GM12878 (cell line): Measurements from ENCODE around the gene HIF3A. TPM values are rescaled to one million over a fixed set of nuclear protein-coding genes. Genes with fewer than 3 reads are reported as not detected.

ENCODE experiments used
- ATAC-seq: fragments of 200-7000 bp; cut with Tn5 transposase; 3 replicates; pipeline ENCODE4 v1.9.1; 2020; ENCODE audit warnings: mild to moderate bottlenecking, moderate library complexity
- BruUV-seq: library from RNA; stranded (reverse); fragments of 400-500 nt; replicated peaks from 2 replicates; lab custom pipeline; 2021; lab: Mats Ljungman, UMichigan
- CTCF ChIA-PET: fragments of 300-600 bp; sonication (Branson Sonifier 250); formaldehyde crosslinking; extraction: SDS; loops from one replicate; lab custom pipeline; 2021; ENCODE audit warnings: inconsistent platforms; lab: Yijun Ruan, JAX
- POLR2A ChIA-PET: fragments of 350-600 bp; formaldehyde crosslinking; extraction: SDS; loops from one replicate; lab custom pipeline; 2021; ENCODE audit warnings: inconsistent platforms; lab: Charles Lee
- RAD21 ChIA-PET: fragments of 300-600 bp; sonication (Branson Sonifier 250); formaldehyde crosslinking; loops from one replicate; lab custom pipeline; 2023; ENCODE audit warnings: antibody characterized with exemption; ENCODE audit not compliant: unreplicated experiment; lab: Charles Lee
- SMC1A ChIA-PET: fragments of 300-600 bp; sonication (Branson Sonifier 250); formaldehyde crosslinking; loops from one replicate; lab custom pipeline; 2023; ENCODE audit not compliant: unreplicated experiment, uncharacterized antibody; lab: Charles Lee
- DNase-seq: peaks from one replicate; pipeline ENCODE4 v3.0.0-alpha.2; 2011; ENCODE audit warnings: low read depth, low spot score
- FAIRE-seq: peaks from 3 replicates; lab custom pipeline; 2011; peaks lifted over from hg19 to GRCh38; lab: Jason Lieb, UNC
- H2AFZ ChIP-seq: 2 replicates; pipeline ENCODE4 v1.6.0; 2011; ENCODE audit warnings: low read depth, low read length, control low read depth; ENCODE audit not compliant: control insufficient read depth
- H3K27ac ChIP-seq: 2 replicates; pipeline ENCODE4 v1.5.1; 2011; ENCODE audit warnings: control low read depth; ENCODE audit not compliant: control insufficient read depth, insufficient read depth
- H3K27me3 ChIP-seq, 2 experiments: replicated peaks in 1 of 2; 2 replicates each; pipeline versions ENCODE4 v1.6.0 to v1.6.1; 2011; ENCODE audit warnings: low read length in 1 of 2; ENCODE audit not compliant: control insufficient read depth in 2 of 2, insufficient read depth in 2 of 2
- H3K36me3 ChIP-seq, 2 experiments: 2 replicates each; pipeline ENCODE4 v1.5.1; 2011; ENCODE audit warnings: low read length in 1 of 2; ENCODE audit not compliant: control insufficient read depth in 2 of 2, insufficient read depth in 2 of 2
- H3K4me1 ChIP-seq: 2 replicates; pipeline ENCODE4 v1.6.1; 2011; ENCODE audit warnings: mild to moderate bottlenecking, low read length, moderate library complexity, mixed read lengths; ENCODE audit not compliant: control insufficient read depth, insufficient read depth
- H3K4me2 ChIP-seq: 2 replicates; pipeline ENCODE4 v1.6.0; 2011; ENCODE audit warnings: control low read depth; ENCODE audit not compliant: control insufficient read depth, insufficient read depth
- H3K4me3 ChIP-seq: fragments of 200-600 bp; sonication (generic); 2 replicates; pipeline ENCODE4 v1.5.1; 2016
- H3K79me2 ChIP-seq: 2 replicates; pipeline ENCODE4 v1.6.0; 2011; ENCODE audit warnings: low read length; ENCODE audit not compliant: control insufficient read depth, insufficient read depth
- H3K9ac ChIP-seq: 2 replicates; pipeline ENCODE4 v1.8.0; 2011; ENCODE audit warnings: low read length, control low read depth, mixed read lengths; ENCODE audit not compliant: control insufficient read depth, insufficient read depth
- H3K9me3 ChIP-seq: replicated peaks from 3 replicates; pipeline ENCODE4 v1.5.1; 2011; ENCODE audit warnings: mild to moderate bottlenecking, low read length; ENCODE audit not compliant: control insufficient read depth, insufficient read depth
- H4K20me1 ChIP-seq: 2 replicates; pipeline ENCODE4 v1.6.0; 2011; ENCODE audit not compliant: control insufficient read depth, insufficient read depth
- ATF7 ChIP-seq: fragments of 450-650 bp; IDR thresholded peaks from 2 replicates; pipeline ENCODE4 v1.6.1; 2016; ENCODE audit warnings: low read depth, mild to moderate bottlenecking
- CHD2 ChIP-seq: IDR thresholded peaks from 2 replicates; pipeline ENCODE4 v1.6.1; 2011; ENCODE audit warnings: low read depth, low read length, improper control_type of control experiment, borderline replicate concordance
- CHD4 ChIP-seq: fragments of 200-600 bp; sonication (generic); IDR thresholded peaks from 2 replicates; pipeline ENCODE4 v1.6.1; 2016; ENCODE audit warnings: mild to moderate bottlenecking
- CREM ChIP-seq: IDR thresholded peaks from 2 replicates; pipeline ENCODE4 v1.6.1; 2014; ENCODE audit warnings: antibody characterized with exemption, low read depth
- CTCF ChIP-seq, 3 experiments: IDR thresholded peaks in 2 of 3; conservative IDR thresholded peaks in 1 of 3; 2 replicates each; pipeline ENCODE4 v1.5.1; 2011; ENCODE audit warnings: low read depth in 3 of 3, low read length in 3 of 3, mild to moderate bottlenecking in 3 of 3, control low read depth in 2 of 3, moderate library complexity in 2 of 3, inconsistent platforms in 1 of 3, mixed read lengths in 1 of 3; ENCODE audit not compliant: control insufficient read depth in 2 of 3, insufficient read depth in 1 of 3; ENCODE audit errors: extremely low read depth in 1 of 3
- EP300 ChIP-seq, 2 experiments: fragments of 150-350 bp in 1 of 2; IDR thresholded peaks; 2 replicates each; pipeline ENCODE4 v1.6.1; 2011 to 2012; ENCODE audit warnings: low read depth in 2 of 2, low read length in 2 of 2, borderline replicate concordance in 1 of 2, improper control_type of control experiment in 1 of 2, inconsistent platforms in 1 of 2; ENCODE audit not compliant: control insufficient read depth in 1 of 2
- ESRRA ChIP-seq: IDR thresholded peaks from 2 replicates; pipeline ENCODE4 v1.6.1; 2012; ENCODE audit warnings: mild to moderate bottlenecking, low read length, improper control_type of control experiment
- GABPA ChIP-seq: IDR thresholded peaks from 2 replicates; pipeline ENCODE4 v1.6.1; 2014; ENCODE audit warnings: antibody characterized with exemption, low read depth, mild to moderate bottlenecking, inconsistent platforms
- HDAC2 ChIP-seq: fragments of 200-600 bp; sonication (generic); IDR thresholded peaks from 2 replicates; pipeline ENCODE4 v1.6.1; 2017
- IRF4 ChIP-seq: IDR thresholded peaks from 2 replicates; pipeline ENCODE4 v1.6.1; 2011; ENCODE audit warnings: low read depth, low read length
- JUNB ChIP-seq: IDR thresholded peaks from 2 replicates; pipeline ENCODE4 v1.6.1; 2016; ENCODE audit warnings: antibody characterized with exemption, mild to moderate bottlenecking
- MYB ChIP-seq: fragments of 150-350 bp; IDR thresholded peaks from 2 replicates; pipeline ENCODE4 v1.6.1; 2014; ENCODE audit warnings: mild to moderate bottlenecking, low read depth, low read length, borderline replicate concordance
- NFYB ChIP-seq: IDR thresholded peaks from 2 replicates; pipeline ENCODE4 v1.6.1; 2011; ENCODE audit warnings: low read depth, mild to moderate bottlenecking, low read length, improper control_type of control experiment, moderate library complexity; ENCODE audit not compliant: insufficient read depth
- RELB ChIP-seq: fragments of 450-650 bp; IDR thresholded peaks from 2 replicates; pipeline ENCODE4 v1.6.1; 2017; ENCODE audit warnings: low read depth, mild to moderate bottlenecking, moderate library complexity
- SREBF1 ChIP-seq: IDR thresholded peaks from 2 replicates; pipeline ENCODE4 v1.6.1; 2012; ENCODE audit warnings: mild to moderate bottlenecking, low read length
- STAT1 ChIP-seq: fragments of 450-650 bp; conservative IDR thresholded peaks from 2 replicates; pipeline ENCODE4 v1.6.1; 2014; ENCODE audit warnings: antibody characterized with exemption, mild to moderate bottlenecking
- SUPT20H ChIP-seq: IDR thresholded peaks from 2 replicates; pipeline ENCODE4 v1.6.1; 2011; ENCODE audit warnings: low read depth, mild to moderate bottlenecking, low read length, moderate library complexity, borderline replicate concordance; ENCODE audit not compliant: control insufficient read depth
- USF2 ChIP-seq: IDR thresholded peaks from 2 replicates; pipeline ENCODE4 v1.6.1; 2011; ENCODE audit warnings: low read depth, low read length, improper control_type of control experiment, borderline replicate concordance
- WRNIP1 ChIP-seq: IDR thresholded peaks from 2 replicates; pipeline ENCODE4 v1.6.1; 2011; ENCODE audit warnings: low read depth, low read length, improper control_type of control experiment, borderline replicate concordance
- WGBS: methylation state at CpG from one replicate; pipeline ENCODE4 v1.1.6; 2016; ENCODE audit warnings: low lambda C conversion rate; ENCODE audit not compliant: insufficient replicate concordance, insufficient coverage; ENCODE audit errors: missing lambda C conversion rate; 5-methylcytosine and 5-hydroxymethylcytosine counted together
- in situ Hi-C: fragments of 300-500 bp; cut with MboI; formaldehyde crosslinking; loops from 9 replicates; pipeline ENCODE4 v1.14.3; 2018; ENCODE audit warnings: mixed read lengths
- intact Hi-C: fragments of 100-400 bp; cut with micrococcal nuclease; formaldehyde crosslinking; loops from one replicate; pipeline ENCODE4 v1.14.2; 2022; ENCODE audit not compliant: unreplicated experiment
- polyA plus RNA-seq, 11 experiments: library from polyadenylated mRNA; depleted of rRNA in 4 of 11; unstranded in 6 of 11; stranded (reverse) in 5 of 11; fragments of >200 nt; fragmentation: Nextera tagmentation in 4 of 11; fragmentation: Illumina TruSeq in 1 of 11; extraction: Ambion mirVana in 4 of 11; extraction: Trizol in 1 of 11; gene quantifications; 1 replicate in 1 of 11; 2 replicates in 10 of 11; pipeline versions ENCODE4 v1.2.1 to v1.2.3, GENCODE V29; 2011 to 2016; ENCODE audit warnings: inconsistent platforms in 2 of 11, missing spikeins in 2 of 11, low read depth in 1 of 11
- total RNA-seq, 4 experiments: library from RNA; depleted of rRNA in 3 of 4; stranded (reverse); fragments of >200 nt in 3 of 4; fragmentation: Illumina TruSeq in 1 of 4; extraction: Trizol in 1 of 4; gene quantifications; 2 replicates each; pipeline versions ENCODE4 v1.2.1 to v1.2.3, GENCODE V29; 2013 to 2021

HIF3A gene
- total and polyA plus RNA-seq, 10 of the 15 experiments (the other 5 are each of a cell fraction or from before 2014, with no cell fraction given) = 0.03 to 0.20 (median 0.06) TPM; not detected in 5

GRCh38 chr19:46328079-46328478 lies 31.2 kb downstream of the HIF3A start (continued):
- TF ChIP-seq USF2 = no peak
- TF ChIP-seq CTCF (IDR thresholded peaks at IDR 0.05 in 2 of 3, conservative IDR thresholded peaks at IDR 0.05 in 1 of 3; ENCODE audit: control insufficient read depth in 2 of 3, extremely low read depth in 1 of 3, insufficient read depth in 1 of 3, low read depth in 3 of 3, low read length in 3 of 3) = no peak
- no peak for TF ChIP-seq ATF7
- TF ChIP-seq GABPA = no peak
- no peak for TF ChIP-seq JUNB
- no peak for TF ChIP-seq SUPT20H
- no peak for TF ChIP-seq IRF4
- TF ChIP-seq NFYB = no peak

- DNase-seq (no peak), ATAC-seq (no peak), FAIRE-seq (no peak)
- H3K4me3 ChIP-seq = no peak overlapping the region
- no peak overlapping the region for H3K4me2 ChIP-seq
- no peaks in the 10 kb centered on the region for H4K20me1 ChIP-seq
- POLR2A ChIA-PET = no interaction called here
- 7% methylated on average over 2 of the region's 2 CpGs for WGBS
- no peak overlapping the region for H3K27ac ChIP-seq
- RAD21 ChIA-PET = no interaction called here
- in situ Hi-C loops (no loop called here), intact Hi-C loops (no loop called here)
- no peaks in the 10 kb centered on the region for H3K27me3 ChIP-seq
- no peaks in the 10 kb centered on the region for H3K4me1 ChIP-seq
- no peak overlapping the region for H3K9ac ChIP-seq
- no TSS peak for BruUV-seq
- CTCF ChIA-PET = no interaction called here
- peaks cover 10% of the 10 kb centered on the region; the same call in 2 of the 3 replicates for H3K9me3 ChIP-seq
- no peaks in the 10 kb centered on the region for H3K79me2 ChIP-seq
- SMC1A ChIA-PET = no interaction called here
- H3K36me3 ChIP-seq = no peaks in the 10 kb centered on the region
- H2AFZ ChIP-seq = no peak overlapping the region
- TF ChIP-seq MYB (no peak), RELB (no peak), CREM (no peak), STAT1 (no peak), CHD2 (no peak), ESRRA (no peak), WRNIP1 (no peak), CHD4 (no peak), EP300 (IDR thresholded peaks at IDR 0.05; ENCODE audit: borderline replicate concordance in 1 of 2, control insufficient read depth in 1 of 2, low read depth in 2 of 2, low read length in 2 of 2) (no peak), SREBF1 (no peak), HDAC2 (no peak)
Observed at GRCh38 chr19:46330319-46330918, 33.6 kb downstream of the HIF3A start.
